EH (cell line): ENCODE results near the gene SCAMP5.
A peak's percentile ranks its signal among the peaks of the same experiment; 100 is the strongest.

Experiments used
- DNase-seq: peaks from one replicate; pipeline ENCODE4 v3.0.0-alpha.2; 2015; ENCODE audit warnings: low read depth

Gene SCAMP5

GRCh38 chr15:75048394-75048793 lies 53.0 kb downstream of the SCAMP5 start:
- no peak for DNase-seq

GRCh38 chr15:75049392-75049791 lies 54.0 kb downstream of the SCAMP5 start:
- no peak for DNase-seq

GRCh38 chr15:75050283-75050682 lies 54.9 kb downstream of the SCAMP5 start:
- no peak for DNase-seq

GRCh38 chr15:75051191-75051608 lies 55.8 kb downstream of the SCAMP5 start:
- DNase-seq, result no peak

GRCh38 chr15:75051711-75052110 lies 56.3 kb downstream of the SCAMP5 start:
- no peak for DNase-seq

GRCh38 chr15:75052972-75053747 lies 57.8 kb downstream of the SCAMP5 start:
- no peak for DNase-seq

- DNase-seq, result no peak
These were observed 58.4 kb downstream of the SCAMP5 start for GRCh38 chr15:75053748-75054125.

- no peak for DNase-seq
These were observed 59.0 kb downstream of the SCAMP5 start for GRCh38 chr15:75054172-75054897.

GRCh38 chr15:75056036-75056435 lies 60.7 kb downstream of the SCAMP5 start:
- no peak for DNase-seq

GRCh38 chr15:75058127-75058905 lies 63.0 kb downstream of the SCAMP5 start:
- DNase-seq, result no peak

GRCh38 chr15:75059607-75060006 lies 64.2 kb downstream of the SCAMP5 start:
- no peak for DNase-seq

GRCh38 chr15:75061272-75061671 lies 65.9 kb downstream of the SCAMP5 start:
- DNase-seq, result peak; percentile 64

GRCh38 chr15:75062706-75063105 lies 67.3 kb downstream of the SCAMP5 start:
- DNase-seq, result no peak

- DNase-seq, result peak; percentile 82
These were observed 68.0 kb downstream of the SCAMP5 start for GRCh38 chr15:75063338-75063737.

- no peak for DNase-seq
These were observed 68.5 kb downstream of the SCAMP5 start for GRCh38 chr15:75063889-75064288.

GRCh38 chr15:75064846-75065245 lies 69.5 kb downstream of the SCAMP5 start:
- peak; percentile 42 for DNase-seq

- no peak for DNase-seq
These were observed 70.1 kb downstream of the SCAMP5 start for GRCh38 chr15:75065467-75065850.

GRCh38 chr15:75065851-75066509 lies 70.6 kb downstream of the SCAMP5 start:
- peak; percentile 43 for DNase-seq

- peak; percentile 73 for DNase-seq
These were observed 71.9 kb downstream of the SCAMP5 start for GRCh38 chr15:75067123-75067830.

GRCh38 chr15:75068748-75069147 lies 73.4 kb downstream of the SCAMP5 start:
- DNase-seq, result no peak

GRCh38 chr15:75069301-75069925 lies 74.0 kb downstream of the SCAMP5 start:
- no peak for DNase-seq
